ENCODE data around the gene BCAP31.

DNA sequence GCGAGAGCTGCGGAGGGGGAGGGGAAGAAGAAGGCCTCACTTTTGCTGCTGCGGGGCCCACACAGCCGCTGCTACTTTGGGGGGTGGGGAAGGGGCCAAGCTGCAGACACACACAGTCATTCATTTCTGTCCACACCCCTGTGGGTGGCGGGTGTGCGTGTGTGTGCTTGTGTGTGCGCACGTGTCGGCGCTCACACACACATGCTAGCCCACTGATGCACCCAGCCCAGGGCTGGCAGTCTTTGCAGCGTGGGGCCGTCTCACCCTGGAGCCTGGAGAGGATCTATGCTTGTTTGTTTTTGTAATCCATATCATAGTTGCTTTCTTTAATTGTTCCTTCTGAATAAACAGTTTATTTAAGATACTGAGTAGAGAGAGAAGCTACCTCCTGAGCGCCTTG is 73.2 kb downstream of the BCAP31 start:
- TF ChIP-seq, protein P1, sequence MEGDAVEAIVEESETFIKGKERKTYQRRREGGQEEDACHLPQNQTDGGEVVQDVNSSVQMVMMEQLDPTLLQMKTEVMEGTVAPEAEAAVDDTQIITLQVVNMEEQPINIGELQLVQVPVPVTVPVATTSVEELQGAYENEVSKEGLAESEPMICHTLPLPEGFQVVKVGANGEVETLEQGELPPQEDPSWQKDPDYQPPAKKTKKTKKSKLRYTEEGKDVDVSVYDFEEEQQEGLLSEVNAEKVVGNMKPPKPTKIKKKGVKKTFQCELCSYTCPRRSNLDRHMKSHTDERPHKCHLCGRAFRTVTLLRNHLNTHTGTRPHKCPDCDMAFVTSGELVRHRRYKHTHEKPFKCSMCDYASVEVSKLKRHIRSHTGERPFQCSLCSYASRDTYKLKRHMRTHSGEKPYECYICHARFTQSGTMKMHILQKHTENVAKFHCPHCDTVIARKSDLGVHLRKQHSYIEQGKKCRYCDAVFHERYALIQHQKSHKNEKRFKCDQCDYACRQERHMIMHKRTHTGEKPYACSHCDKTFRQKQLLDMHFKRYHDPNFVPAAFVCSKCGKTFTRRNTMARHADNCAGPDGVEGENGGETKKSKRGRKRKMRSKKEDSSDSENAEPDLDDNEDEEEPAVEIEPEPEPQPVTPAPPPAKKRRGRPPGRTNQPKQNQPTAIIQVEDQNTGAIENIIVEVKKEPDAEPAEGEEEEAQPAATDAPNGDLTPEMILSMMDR (conservative IDR thresholded peaks at IDR 0.05; ENCODE audit: low read depth, low read length) = no peak
- no peak for TF ChIP-seq EZH2 (IDR thresholded peaks at IDR 0.05; ENCODE audit: borderline replicate concordance, low read depth, low read length, poor library complexity, severe bottlenecking)
